Measurements from ENCODE around the gene COMMD7.

DNA sequence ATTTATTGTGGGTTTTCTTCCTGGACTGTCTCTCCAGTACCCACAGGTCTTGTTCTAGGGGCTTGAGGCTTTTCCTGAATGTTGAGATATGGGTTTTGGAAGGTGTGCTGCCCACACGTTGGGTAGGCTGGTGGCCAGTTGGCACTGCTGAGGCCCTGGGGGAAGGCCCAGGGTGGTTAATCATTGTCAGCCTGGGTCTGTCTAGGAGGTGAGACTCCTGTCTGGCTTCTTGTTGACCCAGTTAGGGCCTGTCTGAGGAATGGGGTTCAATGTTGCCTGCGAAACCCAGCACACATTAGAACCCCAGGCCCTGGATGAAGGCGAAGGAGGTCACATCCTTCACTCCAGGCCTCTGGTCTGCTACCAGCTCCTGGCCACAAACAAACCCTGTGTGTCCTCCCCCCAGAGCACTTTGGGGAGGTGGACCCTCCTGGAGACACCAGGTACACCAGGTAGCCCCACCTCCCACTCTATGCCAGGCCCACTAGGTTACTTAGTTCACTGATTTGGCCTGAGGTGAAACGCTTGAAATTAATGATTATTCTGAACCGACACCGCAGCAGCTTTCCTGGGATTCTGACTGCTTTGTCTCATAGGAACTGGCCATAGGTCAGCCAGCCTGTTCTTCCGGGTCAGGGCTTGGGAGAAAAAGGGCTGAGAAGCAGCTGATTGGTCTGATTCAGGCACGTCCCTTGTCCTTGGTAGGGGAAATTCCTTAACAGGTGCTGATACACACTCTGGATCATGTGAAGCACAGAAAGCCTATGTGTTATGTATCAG is 34.1 kb upstream of the COMMD7 start:
- no peak for TF ChIP-seq CTCF (conservative IDR thresholded peaks at IDR 0.05 in 1 of 2, IDR thresholded peaks at IDR 0.05 in 1 of 2; ENCODE audit: extremely low read depth in 1 of 2, insufficient read depth in 1 of 2, low read depth in 1 of 2, low read length in 2 of 2)
- no peak for TF ChIP-seq EZH2 (IDR thresholded peaks at IDR 0.05; ENCODE audit: borderline replicate concordance, low read length)

All from mammary epithelial cell (primary cell).